ENCODE measurements around the gene TAGLN3.

The TAGLN3 gene

GRCh38 chr3:112005091-112005672 is 6.5 kb downstream of the TAGLN3 start:
- H3K4me1 ChIP-seq (ENCODE audit: insufficient read depth, low read length) = peaks cover 52% of the 10 kb centered on the region
- no peak overlapping the region for H3K4me3 ChIP-seq (ENCODE audit: low read length)
- H3K27me3 ChIP-seq (ENCODE audit: insufficient read depth, low read length) = no peaks in the 10 kb centered on the region
- H3K36me3 ChIP-seq (ENCODE audit: insufficient read depth, low read length) = peaks cover 94% of the 10 kb centered on the region
- H2AFZ ChIP-seq (ENCODE audit: low read depth, low read length) = no peak overlapping the region
- no peaks in the 10 kb centered on the region for H3K9me3 ChIP-seq (ENCODE audit: low read length)

DNA sequence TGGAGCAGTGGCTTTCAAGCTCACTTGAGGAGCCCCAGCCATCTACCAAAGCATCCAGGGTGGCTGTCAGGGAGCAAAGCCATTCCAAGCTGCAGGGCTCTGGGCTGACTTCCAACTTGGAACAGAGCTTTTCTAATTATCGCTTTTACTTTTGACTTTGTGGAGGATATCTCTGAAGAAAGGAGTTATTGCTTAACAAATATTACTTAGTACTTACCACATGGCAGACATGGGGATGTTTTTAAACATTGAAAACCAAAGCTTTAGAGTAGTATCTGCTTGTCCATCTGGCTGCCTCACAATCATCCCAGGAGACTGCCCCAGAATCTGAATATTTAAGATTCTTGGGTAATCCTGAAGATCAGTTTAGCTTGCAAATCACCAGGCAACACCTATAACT is 8.9 kb downstream of the TAGLN3 start:
- Histone ChIP-seq H3K4me3 (ENCODE audit: low read length) (no peak overlapping the region), H2AFZ (ENCODE audit: low read depth, low read length) (no peak overlapping the region), H3K27me3 (ENCODE audit: insufficient read depth, low read length) (no peaks in the 10 kb centered on the region), H3K36me3 (ENCODE audit: insufficient read depth, low read length) (peaks cover 92% of the 10 kb centered on the region), H3K9me3 (ENCODE audit: low read length) (no peaks in the 10 kb centered on the region), H3K4me1 (ENCODE audit: insufficient read depth, low read length) (peaks cover 28% of the 10 kb centered on the region)

DNA sequence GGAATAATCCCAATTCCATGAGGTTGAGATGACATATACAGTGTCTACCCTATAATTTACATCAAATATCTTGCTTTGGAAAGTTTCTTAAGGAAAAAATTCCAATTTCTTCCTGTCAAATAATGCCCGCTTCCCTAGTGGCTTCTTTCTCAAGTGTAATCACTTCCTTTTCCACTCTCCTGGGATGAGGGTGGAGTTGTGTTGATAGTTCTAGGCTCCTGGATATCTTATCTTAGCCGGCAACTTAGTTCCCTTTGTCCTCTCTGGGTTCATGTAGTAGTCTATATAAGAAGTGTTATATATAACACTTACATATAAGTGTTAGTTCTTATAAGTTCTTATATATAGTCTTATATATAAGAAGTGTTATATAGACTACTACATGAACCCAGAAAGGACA is 10.9 kb downstream of the TAGLN3 start:
- H3K27me3 ChIP-seq (ENCODE audit: insufficient read depth, low read length) = no peaks in the 10 kb centered on the region
- no peak overlapping the region for H3K4me3 ChIP-seq (ENCODE audit: low read length)
- no peaks in the 10 kb centered on the region for H3K9me3 ChIP-seq (ENCODE audit: low read length)
- H3K4me1 ChIP-seq (ENCODE audit: insufficient read depth, low read length) = peaks cover 8% of the 10 kb centered on the region
- H2AFZ ChIP-seq (ENCODE audit: low read depth, low read length) = no peak overlapping the region
- peaks cover 88% of the 10 kb centered on the region for H3K36me3 ChIP-seq (ENCODE audit: insufficient read depth, low read length)

DNA sequence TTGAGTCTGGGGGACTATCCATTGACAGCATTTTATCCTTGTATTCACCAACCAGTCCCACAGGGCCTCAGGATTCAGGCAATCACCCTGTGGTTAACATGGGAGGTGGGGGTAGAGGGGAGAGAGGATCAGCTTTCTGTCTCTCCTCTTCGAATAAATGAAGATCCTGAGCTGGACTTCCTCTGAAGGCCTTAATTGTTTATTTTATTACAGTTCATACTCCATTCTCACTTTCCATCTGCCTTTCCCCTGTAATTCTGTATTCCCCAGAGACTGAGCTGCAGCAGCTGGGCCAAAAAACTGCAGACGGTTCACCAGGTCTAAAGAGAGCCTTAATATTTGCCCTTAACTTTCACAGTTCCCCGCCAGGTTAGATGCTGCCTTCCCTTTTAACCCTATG is 11.9 kb downstream of the TAGLN3 start:
- Histone ChIP-seq H3K9me3 (ENCODE audit: low read length) (no peaks in the 10 kb centered on the region), H3K36me3 (ENCODE audit: insufficient read depth, low read length) (peaks cover 80% of the 10 kb centered on the region), H3K4me3 (ENCODE audit: low read length) (no peak overlapping the region), H3K27me3 (ENCODE audit: insufficient read depth, low read length) (no peaks in the 10 kb centered on the region), H2AFZ (ENCODE audit: low read depth, low read length) (no peak overlapping the region), H3K4me1 (ENCODE audit: insufficient read depth, low read length) (peaks cover 7% of the 10 kb centered on the region)

DNA sequence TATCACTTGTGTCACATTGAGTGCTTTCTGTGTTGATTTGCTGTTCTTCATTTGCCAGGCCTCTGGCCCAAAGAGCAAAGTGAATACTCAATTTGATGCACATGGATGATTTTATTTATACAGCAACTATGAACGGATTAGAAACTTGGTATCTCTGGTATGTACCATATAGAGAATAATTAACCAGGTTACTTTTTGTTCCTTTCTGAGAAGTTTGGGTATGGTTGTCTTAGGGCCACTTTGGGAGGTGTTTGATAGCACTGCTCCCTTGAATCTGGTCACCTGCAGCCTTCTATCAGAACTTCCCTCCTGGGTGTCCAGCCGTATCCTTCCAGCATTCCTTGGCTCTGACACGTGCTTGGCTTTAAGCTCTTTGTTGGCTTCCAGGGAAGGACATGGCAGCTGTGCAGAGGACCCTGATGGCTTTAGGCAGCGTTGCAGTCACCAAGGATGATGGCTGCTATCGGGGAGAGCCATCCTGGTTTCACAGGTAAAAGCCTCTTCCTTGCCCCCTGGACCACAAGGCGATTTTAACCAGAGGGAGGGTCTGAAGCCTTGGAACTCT is 12.7 kb downstream of the TAGLN3 start:
- Histone ChIP-seq H2AFZ (ENCODE audit: low read depth, low read length) (no peak overlapping the region), H3K9me3 (ENCODE audit: low read length) (no peaks in the 10 kb centered on the region), H3K27me3 (ENCODE audit: insufficient read depth, low read length) (no peaks in the 10 kb centered on the region), H3K4me1 (ENCODE audit: insufficient read depth, low read length) (peaks cover 7% of the 10 kb centered on the region), H3K36me3 (ENCODE audit: insufficient read depth, low read length) (peaks cover 74% of the 10 kb centered on the region), H3K4me3 (ENCODE audit: low read length) (no peak overlapping the region)

DNA sequence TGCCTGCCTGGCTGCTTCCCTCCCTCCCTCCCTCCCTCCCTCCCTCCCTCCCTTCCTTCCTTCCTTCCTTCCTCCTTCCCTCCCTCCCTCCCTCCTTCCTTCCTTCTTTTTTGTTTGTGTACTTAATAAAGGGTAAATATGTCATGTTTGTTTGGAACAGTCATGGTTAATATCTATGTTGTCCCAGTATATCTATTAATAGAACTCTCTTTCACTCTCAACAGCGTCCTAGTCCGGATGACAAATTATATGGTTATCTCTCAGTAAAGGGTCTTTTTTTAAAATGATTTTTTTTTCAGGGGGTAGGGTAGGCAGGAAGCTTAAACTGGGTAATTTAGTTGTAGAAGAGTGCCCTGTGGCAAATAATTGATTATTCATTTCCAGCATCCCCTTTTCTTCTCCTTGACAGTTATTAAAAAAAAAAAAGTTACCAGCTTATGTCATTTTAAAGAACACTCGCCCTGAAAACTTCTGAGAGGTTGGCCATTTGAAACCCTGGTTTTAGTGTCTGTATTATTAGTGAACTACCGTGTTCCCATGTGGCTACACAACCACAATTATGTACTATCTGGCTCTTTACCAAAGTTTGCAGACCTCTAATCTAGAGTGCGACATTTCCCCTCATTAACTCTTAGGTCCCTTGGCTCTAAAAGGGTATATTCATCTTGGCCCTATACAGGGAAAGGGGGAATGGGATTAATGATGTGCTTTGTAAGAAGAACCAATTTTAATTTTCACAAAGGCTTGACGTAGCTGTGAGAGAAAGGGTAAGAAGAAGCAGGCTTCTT is 13.7 kb downstream of the TAGLN3 start:
- Histone ChIP-seq H3K4me3 (ENCODE audit: low read length) (no peak overlapping the region), H2AFZ (ENCODE audit: low read depth, low read length) (no peak overlapping the region), H3K4me1 (ENCODE audit: insufficient read depth, low read length) (peaks cover 7% of the 10 kb centered on the region), H3K27me3 (ENCODE audit: insufficient read depth, low read length) (no peaks in the 10 kb centered on the region), H3K36me3 (ENCODE audit: insufficient read depth, low read length) (peaks cover 64% of the 10 kb centered on the region), H3K9me3 (ENCODE audit: low read length) (no peaks in the 10 kb centered on the region)

GRCh38 chr3:112013058-112013783 is 14.5 kb downstream of the TAGLN3 start:
- no peak overlapping the region for H3K4me3 ChIP-seq (ENCODE audit: low read length)
- no peaks in the 10 kb centered on the region for H3K27me3 ChIP-seq (ENCODE audit: insufficient read depth, low read length)
- no peak overlapping the region for H2AFZ ChIP-seq (ENCODE audit: low read depth, low read length)
- no peaks in the 10 kb centered on the region for H3K9me3 ChIP-seq (ENCODE audit: low read length)
- H3K4me1 ChIP-seq (ENCODE audit: insufficient read depth, low read length) = peaks cover 7% of the 10 kb centered on the region
- H3K36me3 ChIP-seq (ENCODE audit: insufficient read depth, low read length) = peaks cover 56% of the 10 kb centered on the region

DNA sequence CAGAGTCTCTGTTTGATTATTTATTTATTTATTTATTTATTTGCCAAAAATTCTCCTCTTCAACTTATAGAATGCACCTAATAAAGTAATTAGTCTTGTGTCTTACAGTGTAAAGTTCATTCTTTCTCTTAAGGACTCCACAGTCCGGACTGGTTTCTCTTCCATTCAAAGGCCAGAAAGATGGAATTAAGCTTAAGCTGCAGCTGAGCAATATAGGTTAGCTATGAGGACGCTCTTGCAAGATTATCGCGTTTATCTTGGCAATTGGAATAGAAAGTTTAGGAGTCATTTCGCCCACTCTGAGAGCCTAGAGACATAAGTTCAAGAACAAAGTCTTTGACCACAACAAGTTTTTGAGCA is 15.0 kb downstream of the TAGLN3 start:
- Histone ChIP-seq H2AFZ (ENCODE audit: low read depth, low read length) (no peak overlapping the region), H3K9me3 (ENCODE audit: low read length) (no peaks in the 10 kb centered on the region), H3K36me3 (ENCODE audit: insufficient read depth, low read length) (peaks cover 51% of the 10 kb centered on the region), H3K4me3 (ENCODE audit: low read length) (no peak overlapping the region), H3K4me1 (ENCODE audit: insufficient read depth, low read length) (peaks cover 7% of the 10 kb centered on the region), H3K27me3 (ENCODE audit: insufficient read depth, low read length) (no peaks in the 10 kb centered on the region)

GRCh38 chr3:112017091-112017490 is 18.4 kb downstream of the TAGLN3 start:
- H3K27me3 ChIP-seq (ENCODE audit: insufficient read depth, low read length) = no peaks in the 10 kb centered on the region
- no peak overlapping the region for H2AFZ ChIP-seq (ENCODE audit: low read depth, low read length)
- H3K36me3 ChIP-seq (ENCODE audit: insufficient read depth, low read length) = peaks cover 19% of the 10 kb centered on the region
- peaks cover 12% of the 10 kb centered on the region for H3K4me1 ChIP-seq (ENCODE audit: insufficient read depth, low read length)
- no peaks in the 10 kb centered on the region for H3K9me3 ChIP-seq (ENCODE audit: low read length)
- no peak overlapping the region for H3K4me3 ChIP-seq (ENCODE audit: low read length)

DNA sequence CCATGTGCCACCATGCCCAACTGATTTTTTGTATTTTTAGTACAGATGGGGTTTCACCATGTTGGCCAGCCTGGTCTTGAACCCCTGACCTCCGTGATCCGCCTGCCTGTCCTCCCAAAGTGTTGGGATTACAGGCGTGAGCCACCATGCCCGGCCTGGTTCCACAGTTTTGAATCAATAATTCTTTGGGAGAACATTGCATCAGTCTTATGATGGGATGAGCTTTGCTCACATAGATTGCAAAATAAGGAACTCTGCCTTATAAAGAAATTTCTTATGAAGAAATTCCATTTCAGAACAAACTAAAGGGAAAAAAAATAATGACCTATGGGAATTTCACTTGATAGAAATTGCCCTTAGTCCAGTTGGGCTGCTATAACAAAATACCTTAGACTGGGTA is 20.0 kb downstream of the TAGLN3 start:
- Histone ChIP-seq H3K4me1 (ENCODE audit: insufficient read depth, low read length) (peaks cover 12% of the 10 kb centered on the region), H3K9me3 (ENCODE audit: low read length) (no peaks in the 10 kb centered on the region), H2AFZ (ENCODE audit: low read depth, low read length) (no peak overlapping the region), H3K36me3 (ENCODE audit: insufficient read depth, low read length) (peaks cover 9% of the 10 kb centered on the region), H3K27me3 (ENCODE audit: insufficient read depth, low read length) (no peaks in the 10 kb centered on the region), H3K4me3 (ENCODE audit: low read length) (no peak overlapping the region)

- Histone ChIP-seq H3K4me3 (ENCODE audit: low read length) (no peak overlapping the region), H2AFZ (ENCODE audit: low read depth, low read length) (no peak overlapping the region), H3K9me3 (ENCODE audit: low read length) (no peaks in the 10 kb centered on the region), H3K27me3 (ENCODE audit: insufficient read depth, low read length) (no peaks in the 10 kb centered on the region), H3K36me3 (ENCODE audit: insufficient read depth, low read length) (peaks cover under 1% of the 10 kb centered on the region), H3K4me1 (ENCODE audit: insufficient read depth, low read length) (peaks cover 12% of the 10 kb centered on the region)
Measured at GRCh38 chr3:112019716-112020115, 21.0 kb downstream of the TAGLN3 start.

DNA sequence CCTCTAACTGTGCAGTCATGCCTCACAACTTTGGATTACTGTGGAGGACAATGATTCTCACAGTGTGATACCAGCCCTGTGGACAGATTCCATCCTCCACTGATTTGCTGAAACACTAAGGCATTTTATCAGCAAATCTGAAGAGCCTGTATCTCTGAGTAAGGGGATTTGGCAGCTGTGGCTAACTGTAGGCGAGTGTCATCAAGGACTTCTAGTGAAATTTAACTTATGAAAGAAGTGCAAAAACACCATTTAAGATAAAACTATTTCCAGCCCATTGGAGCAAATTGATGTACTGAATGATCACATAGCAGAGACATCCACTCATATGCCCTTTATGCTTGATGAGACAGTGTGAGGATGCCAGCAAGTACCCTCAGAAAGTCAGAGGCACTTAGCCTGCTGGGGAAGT is 22.0 kb downstream of the TAGLN3 start:
- Histone ChIP-seq H3K36me3 (ENCODE audit: insufficient read depth, low read length) (no peaks in the 10 kb centered on the region), H3K4me1 (ENCODE audit: insufficient read depth, low read length) (peaks cover 12% of the 10 kb centered on the region), H2AFZ (ENCODE audit: low read depth, low read length) (no peak overlapping the region), H3K4me3 (ENCODE audit: low read length) (no peak overlapping the region), H3K27me3 (ENCODE audit: insufficient read depth, low read length) (no peaks in the 10 kb centered on the region), H3K9me3 (ENCODE audit: low read length) (no peaks in the 10 kb centered on the region)

- Histone ChIP-seq H3K4me3 (ENCODE audit: low read length) (no peak overlapping the region), H3K4me1 (ENCODE audit: insufficient read depth, low read length) (no peaks in the 10 kb centered on the region), H3K27me3 (ENCODE audit: insufficient read depth, low read length) (no peaks in the 10 kb centered on the region), H2AFZ (ENCODE audit: low read depth, low read length) (no peak overlapping the region), H3K36me3 (ENCODE audit: insufficient read depth, low read length) (no peaks in the 10 kb centered on the region), H3K9me3 (ENCODE audit: low read length) (no peaks in the 10 kb centered on the region)
Measured at GRCh38 chr3:112027142-112027541, 28.4 kb downstream of the TAGLN3 start.
